NT2/D1 (cell line): ENCODE measurements around the gene OTUD7B.

Source experiments
- DNase-seq: peaks from one replicate; pipeline ENCODE4 v3.0.0-alpha.2; 2011; ENCODE audit warnings: low read depth, low spot score
- H3K27me3 ChIP-seq: 2 replicates; pipeline ENCODE4 v1.6.0; 2011; ENCODE audit warnings: mild to moderate bottlenecking; ENCODE audit not compliant: insufficient read length, insufficient read depth
- H3K36me3 ChIP-seq: 2 replicates; pipeline ENCODE4 v1.6.1; 2011; ENCODE audit warnings: mild to moderate bottlenecking, low read length, mixed read lengths; ENCODE audit not compliant: insufficient read depth, insufficient read length
- H3K4me1 ChIP-seq: 2 replicates; pipeline ENCODE4 v1.5.1; 2011; ENCODE audit not compliant: insufficient read depth, insufficient read length
- H3K4me3 ChIP-seq: 2 replicates; pipeline ENCODE4 v1.5.1; 2011; ENCODE audit warnings: low read depth; ENCODE audit not compliant: insufficient read length
- H3K9ac ChIP-seq: 2 replicates; pipeline ENCODE4 v1.6.0; 2011; ENCODE audit warnings: low read depth; ENCODE audit not compliant: insufficient read length
- H3K9me3 ChIP-seq: 2 replicates; pipeline ENCODE4 v1.5.1; 2011; ENCODE audit warnings: mild to moderate bottlenecking, low read length; ENCODE audit not compliant: insufficient read depth
- SUZ12 ChIP-seq: IDR thresholded peaks from 2 replicates; pipeline ENCODE4 v1.6.1; 2011; ENCODE audit not compliant: insufficient read length, insufficient read depth; ENCODE audit errors: extremely low read depth
- YY1 ChIP-seq: IDR thresholded peaks from 2 replicates; pipeline ENCODE4 v1.6.1; 2011; ENCODE audit not compliant: insufficient read length, insufficient read depth
- ZNF274 ChIP-seq: IDR thresholded peaks from 2 replicates; pipeline ENCODE4 v1.6.1; 2011; ENCODE audit warnings: mild to moderate bottlenecking, low read depth, low read length

Gene OTUD7B

GRCh38 chr1:150017206-150017750 is 6.8 kb upstream of the OTUD7B start:
- Histone ChIP-seq H3K9ac (no peak overlapping the region), H3K27me3 (no peaks in the 10 kb centered on the region), H3K4me3 (no peak overlapping the region), H3K9me3 (no peaks in the 10 kb centered on the region), H3K36me3 (no peaks in the 10 kb centered on the region), H3K4me1 (peaks cover 6% of the 10 kb centered on the region)
- peak; percentile 51 for DNase-seq
- TF ChIP-seq SUZ12 = no peak
- no peak for TF ChIP-seq ZNF274
- no peak for TF ChIP-seq YY1

- H3K4me3 ChIP-seq = no peak overlapping the region
- no peak for DNase-seq
- H3K9ac ChIP-seq = no peak overlapping the region
- peaks cover 3% of the 10 kb centered on the region for H3K4me1 ChIP-seq
- no peaks in the 10 kb centered on the region for H3K36me3 ChIP-seq
- TF ChIP-seq YY1 = no peak
- TF ChIP-seq SUZ12 = no peak
- TF ChIP-seq ZNF274 = no peak
- H3K9me3 ChIP-seq = no peaks in the 10 kb centered on the region
- H3K27me3 ChIP-seq = no peaks in the 10 kb centered on the region
Observed at GRCh38 chr1:150015651-150016131, 5.2 kb upstream of the OTUD7B start.

DNA sequence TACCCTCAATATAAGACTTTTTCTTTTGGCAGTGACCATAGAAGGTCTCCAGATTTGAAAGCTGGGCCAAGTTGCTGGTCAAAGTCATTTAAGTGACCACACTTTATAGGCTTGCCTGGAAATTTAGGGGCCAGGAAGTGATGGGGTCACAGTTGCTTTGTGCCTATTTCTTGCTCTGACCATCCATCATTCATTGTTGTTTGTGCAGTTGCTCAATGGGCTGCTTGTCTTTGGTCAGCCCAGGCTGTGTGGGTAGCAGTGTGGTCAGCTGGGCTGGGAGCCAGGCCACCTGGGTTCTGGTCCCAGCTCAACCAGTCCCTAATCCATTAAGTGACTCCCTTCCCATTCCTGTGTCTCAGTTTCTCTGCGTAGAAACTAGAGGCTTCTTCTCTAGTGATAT is 2.1 kb upstream of the OTUD7B start:
- Histone ChIP-seq H3K9me3 (no peaks in the 10 kb centered on the region), H3K27me3 (no peaks in the 10 kb centered on the region), H3K36me3 (peaks cover 2% of the 10 kb centered on the region), H3K4me3 (no peak overlapping the region), H3K4me1 (peaks cover under 1% of the 10 kb centered on the region), H3K9ac (no peak overlapping the region)
- no peak for DNase-seq
- TF ChIP-seq ZNF274 (no peak), SUZ12 (no peak), YY1 (no peak)

DNA sequence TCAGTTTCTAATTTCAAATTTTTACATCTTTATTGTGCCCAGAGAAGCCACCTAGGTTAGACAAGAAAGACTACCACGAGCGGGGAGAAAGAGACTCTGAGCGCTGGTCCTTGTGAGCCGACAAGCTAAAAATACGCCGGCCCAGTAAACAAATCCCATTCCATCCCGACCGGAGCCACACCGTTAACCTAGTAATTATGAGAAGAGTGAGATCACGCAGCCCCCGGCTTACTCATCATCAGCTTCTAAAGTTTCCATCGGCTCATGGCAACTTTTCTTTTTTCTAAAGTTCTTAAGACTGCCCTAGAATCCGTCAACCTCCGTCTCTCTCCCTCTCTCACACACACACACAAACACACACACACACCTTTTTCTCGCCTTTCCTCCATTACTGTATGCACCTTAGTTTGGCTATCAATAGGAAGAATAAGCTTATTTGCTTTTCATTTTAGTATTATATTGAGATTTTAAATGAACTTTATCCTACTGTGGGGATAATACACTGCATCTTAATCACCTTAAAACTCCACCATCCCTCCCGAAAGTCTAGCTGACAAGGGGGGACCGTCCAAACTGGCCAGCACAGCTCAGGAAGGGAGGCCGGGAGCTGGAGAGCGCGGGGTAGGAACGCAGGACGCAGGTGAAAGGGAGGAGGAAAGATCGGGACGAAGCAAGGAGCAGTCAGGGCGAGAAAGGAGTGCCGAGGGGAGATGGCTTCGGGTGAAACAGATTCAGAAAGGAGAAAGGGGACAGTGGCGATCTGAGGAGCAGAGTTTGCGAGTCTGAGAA is 728 bp downstream of the OTUD7B start:
- no peak for TF ChIP-seq YY1
- TF ChIP-seq SUZ12 = no peak
- no peak for TF ChIP-seq ZNF274
- H3K4me1 ChIP-seq = no peaks in the 10 kb centered on the region
- no peaks in the 10 kb centered on the region for H3K9me3 ChIP-seq
- H3K27me3 ChIP-seq = no peaks in the 10 kb centered on the region
- DNase-seq = peak; percentile 35
- peak overlapping the region; percentile 97 for H3K9ac ChIP-seq
- peaks cover 22% of the 10 kb centered on the region for H3K36me3 ChIP-seq
- peak overlapping the region; percentile 87 for H3K4me3 ChIP-seq

DNA sequence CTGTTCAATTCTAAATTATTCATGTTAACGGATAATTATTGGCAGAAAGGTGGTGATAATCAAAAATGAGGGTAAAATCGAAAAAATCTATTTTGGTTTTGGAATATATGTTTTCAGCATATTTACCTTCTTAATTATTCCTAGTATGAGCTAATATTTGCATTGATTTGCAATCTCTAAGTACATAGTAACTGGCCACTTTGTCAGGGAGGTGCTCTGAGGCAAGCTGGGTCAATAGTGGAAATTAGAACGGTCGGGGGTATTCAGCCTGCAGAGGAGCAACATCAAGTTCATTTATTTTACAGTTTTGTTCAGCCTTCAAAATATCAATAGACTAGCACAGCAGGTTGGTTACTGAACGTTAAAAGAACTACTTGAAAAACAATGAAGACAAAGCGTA is 1.8 kb downstream of the OTUD7B start:
- no peaks in the 10 kb centered on the region for H3K27me3 ChIP-seq
- no peak for TF ChIP-seq SUZ12
- TF ChIP-seq YY1 = no peak
- no peak for TF ChIP-seq ZNF274
- no peaks in the 10 kb centered on the region for H3K4me1 ChIP-seq
- DNase-seq = no peak
- H3K36me3 ChIP-seq = peaks cover 31% of the 10 kb centered on the region
- H3K9me3 ChIP-seq = no peaks in the 10 kb centered on the region
- peak overlapping the region; percentile 87 for H3K4me3 ChIP-seq
- H3K9ac ChIP-seq = peak overlapping the region; percentile 97

DNA sequence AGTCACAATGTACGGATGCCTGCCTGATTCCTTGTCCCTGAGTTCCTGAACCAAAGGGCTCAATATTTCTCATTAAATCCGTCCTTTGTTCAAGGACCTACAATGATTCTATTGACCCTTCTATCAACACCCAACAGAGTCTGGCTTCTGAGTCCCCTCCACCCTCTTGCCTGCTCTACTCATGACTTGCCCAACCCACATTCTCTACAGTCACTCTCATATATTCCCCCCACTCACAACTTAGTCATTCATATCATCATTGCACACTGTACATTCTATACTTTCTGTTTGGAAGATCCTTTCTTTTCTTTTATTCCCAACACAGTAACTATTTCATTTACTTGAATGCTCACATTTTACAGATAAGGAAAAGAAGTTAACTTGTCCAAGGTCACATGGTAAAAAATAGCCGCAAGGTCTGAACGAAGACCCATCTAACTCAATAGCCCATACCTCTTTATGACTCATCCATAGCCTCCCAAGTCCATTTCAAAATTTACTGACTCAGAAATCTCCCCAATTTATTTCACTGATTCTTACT is 3.6 kb downstream of the OTUD7B start:
- Histone ChIP-seq H3K4me1 (no peaks in the 10 kb centered on the region), H3K27me3 (no peaks in the 10 kb centered on the region), H3K9ac (no peak overlapping the region), H3K4me3 (no peak overlapping the region), H3K9me3 (no peaks in the 10 kb centered on the region), H3K36me3 (peaks cover 38% of the 10 kb centered on the region)
- TF ChIP-seq ZNF274 = no peak
- TF ChIP-seq SUZ12 = no peak
- TF ChIP-seq YY1 = no peak
- no peak for DNase-seq

- Histone ChIP-seq H3K36me3 (peaks cover 45% of the 10 kb centered on the region), H3K27me3 (no peaks in the 10 kb centered on the region), H3K9me3 (no peaks in the 10 kb centered on the region), H3K4me1 (no peaks in the 10 kb centered on the region), H3K9ac (no peak overlapping the region), H3K4me3 (no peak overlapping the region)
- TF ChIP-seq YY1 (no peak), SUZ12 (no peak), ZNF274 (no peak)
- no peak for DNase-seq
Observed at GRCh38 chr1:150005606-150006005, 4.9 kb downstream of the OTUD7B start.
